HK-2 (cell line): ENCODE results near the gene GLT1D1.

Source experiments
- DNase-seq: peaks from one replicate; pipeline ENCODE4 v3.0.0-alpha.2; 2018; ENCODE audit not compliant: unreplicated experiment

Gene GLT1D1

GRCh38 chr12:128856035-128856790 is 2.9 kb downstream of the GLT1D1 start:
- no peak for DNase-seq

- no peak for DNase-seq
Measured at GRCh38 chr12:128856791-128857078, 3.5 kb downstream of the GLT1D1 start.

- DNase-seq, result no peak
Measured at GRCh38 chr12:128857133-128857763, 4.0 kb downstream of the GLT1D1 start.

- DNase-seq, result no peak
Measured at GRCh38 chr12:128859311-128859710, 6.0 kb downstream of the GLT1D1 start.

- no peak for DNase-seq
Measured at GRCh38 chr12:128861226-128862016, 8.1 kb downstream of the GLT1D1 start.

GRCh38 chr12:128863957-128864356 is 10.7 kb downstream of the GLT1D1 start:
- no peak for DNase-seq

GRCh38 chr12:128864516-128865186 is 11.4 kb downstream of the GLT1D1 start:
- no peak for DNase-seq

GRCh38 chr12:128867466-128867865 is 14.2 kb downstream of the GLT1D1 start:
- DNase-seq, result no peak

GRCh38 chr12:128871516-128871892 is 18.2 kb downstream of the GLT1D1 start:
- no peak for DNase-seq

GRCh38 chr12:128872303-128872702 is 19.0 kb downstream of the GLT1D1 start:
- DNase-seq, result no peak

- DNase-seq, result no peak
Measured at GRCh38 chr12:128876559-128876958, 23.3 kb downstream of the GLT1D1 start.

GRCh38 chr12:128879898-128880764 is 26.9 kb downstream of the GLT1D1 start:
- DNase-seq, result no peak

GRCh38 chr12:128891856-128892255 is 38.6 kb downstream of the GLT1D1 start:
- DNase-seq, result no peak

GRCh38 chr12:128903236-128903635 is 50.0 kb downstream of the GLT1D1 start:
- DNase-seq, result no peak

- DNase-seq, result no peak
Measured at GRCh38 chr12:128905003-128905544, 51.8 kb downstream of the GLT1D1 start.

- no peak for DNase-seq
Measured at GRCh38 chr12:128906485-128907137, 53.3 kb downstream of the GLT1D1 start.

- no peak for DNase-seq
Measured at GRCh38 chr12:128908254-128908653, 55.0 kb downstream of the GLT1D1 start.

- DNase-seq, result no peak
Measured at GRCh38 chr12:128909653-128910052, 56.4 kb downstream of the GLT1D1 start.

GRCh38 chr12:128910629-128911028 is 57.4 kb downstream of the GLT1D1 start:
- no peak for DNase-seq

GRCh38 chr12:128911861-128912260 is 58.6 kb downstream of the GLT1D1 start:
- no peak for DNase-seq
